SK-MEL-5 (cell line): ENCODE data around the gene KIAA1210. TPM values are rescaled to one million over a fixed set of nuclear protein-coding genes. Genes with fewer than 3 reads are reported as not detected.
A peak's percentile ranks its signal among the peaks of the same experiment; 100 is the strongest.

Experiments
- DNase-seq: peaks from one replicate; pipeline ENCODE4 v3.0.0-alpha.2; 2016; ENCODE audit warnings: low read depth, low spot score
- in situ Hi-C: cut with HindIII; loops from 2 replicates; pipeline ENCODE4 v1.10.0; 2016; ENCODE audit warnings: low sequenced_read_pairs, high pct_unique_total_duplicates, low pct_unique_long_range_greater_than_20kb
- polyA plus RNA-seq, 2 experiments: library from polyadenylated mRNA; depleted of rRNA; stranded (reverse); fragments of >200 nt; gene quantifications; 2 replicates each; pipeline ENCODE4 v1.2.3, GENCODE V29; 2015
- total RNA-seq: library from RNA; depleted of rRNA; stranded (reverse); fragments of >200 nt; shearing (Covaris generic); gene quantifications from 2 replicates; pipeline ENCODE4 v1.2.3, GENCODE V29; 2014; rRNA removed

The KIAA1210 gene
- total RNA-seq: 0.05 and 0.08 TPM in 2 replicates
- polyA plus RNA-seq (2015; cell fraction: cytosol; rRNA removed): 0.02 and 0.04 TPM in 2 replicates
- polyA plus RNA-seq (2015; cell fraction: nucleus; rRNA removed): 0.07 TPM in 1 of 2 replicates, not detected in the other

- in situ Hi-C loops: no loop called here
- DNase-seq: no peak
These were observed at the start of gene KIAA1210 for GRCh38 chrX:119127650-119128049. KIAA1210 (minus strand) TSS chrX:119127812; CDS start chrX:119123642, 4,170 bp downstream.

- DNase-seq: no peak
- in situ Hi-C loops: no loop called here
These were observed 49.7 kb upstream of the KIAA1210 start for GRCh38 chrX:119177278-119177677.

DNA sequence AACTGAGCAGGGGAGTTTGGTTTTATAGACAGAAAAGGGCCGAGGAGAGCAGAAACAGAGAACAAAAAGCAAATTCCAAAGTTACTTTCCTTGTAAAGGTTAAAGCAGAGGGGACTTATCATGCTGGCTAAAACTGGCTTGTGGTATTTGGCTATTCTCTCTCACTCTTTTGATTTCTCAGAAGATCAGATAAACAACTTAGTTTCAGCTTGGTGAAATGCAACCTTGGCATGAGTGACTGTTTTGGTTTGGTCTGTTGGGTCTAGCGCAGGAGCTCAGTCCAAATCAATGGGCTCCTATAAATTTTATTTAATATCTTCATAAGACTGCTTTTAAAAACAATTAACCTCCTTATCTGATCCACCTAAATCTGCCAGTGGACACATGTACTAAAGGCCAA is 47.3 kb upstream of the KIAA1210 start:
- DNase-seq: no peak
- in situ Hi-C loops: no loop called here

DNA sequence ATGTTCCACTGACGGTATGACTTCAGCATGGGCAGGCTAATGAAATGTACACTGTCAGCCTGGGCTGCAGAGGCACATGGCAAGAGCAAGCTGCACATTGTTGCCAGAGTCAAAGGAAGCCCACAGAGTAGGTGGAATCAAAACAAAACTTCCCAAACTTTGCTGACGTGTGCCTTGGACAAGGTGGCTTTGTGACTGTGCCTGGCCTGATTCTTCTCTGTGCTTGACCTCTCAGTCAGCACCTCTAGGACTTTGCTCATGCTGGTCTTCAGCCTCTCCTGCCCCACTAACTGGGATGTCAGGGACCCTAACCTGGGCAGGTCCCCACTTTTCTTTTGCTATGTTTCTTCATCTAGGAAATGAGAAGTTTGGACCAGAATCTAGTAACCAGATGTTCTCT is 40.5 kb upstream of the KIAA1210 start:
- in situ Hi-C loops: no loop called here
- no peak for DNase-seq

DNA sequence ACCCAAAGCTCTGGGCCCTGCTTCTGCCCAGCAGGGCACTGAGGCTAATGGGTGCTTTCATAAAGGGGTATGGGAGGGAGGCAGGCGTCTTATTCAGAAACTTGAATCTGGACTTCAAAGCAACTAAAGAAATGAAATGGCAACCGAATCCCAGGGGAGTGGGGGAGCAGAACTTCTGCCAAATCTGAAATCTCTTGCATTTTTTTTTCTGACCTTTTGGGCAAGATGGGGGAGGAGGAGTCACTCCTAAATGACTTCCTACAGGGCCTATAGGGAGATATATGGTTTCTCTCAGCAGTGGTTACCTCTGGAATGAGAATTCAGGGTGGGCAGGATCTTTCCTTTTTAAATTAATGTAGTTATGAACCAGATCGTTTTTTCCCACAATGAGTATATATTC is 30.6 kb upstream of the KIAA1210 start:
- DNase-seq: peak; percentile 25
- in situ Hi-C loops: no loop called here

DNA sequence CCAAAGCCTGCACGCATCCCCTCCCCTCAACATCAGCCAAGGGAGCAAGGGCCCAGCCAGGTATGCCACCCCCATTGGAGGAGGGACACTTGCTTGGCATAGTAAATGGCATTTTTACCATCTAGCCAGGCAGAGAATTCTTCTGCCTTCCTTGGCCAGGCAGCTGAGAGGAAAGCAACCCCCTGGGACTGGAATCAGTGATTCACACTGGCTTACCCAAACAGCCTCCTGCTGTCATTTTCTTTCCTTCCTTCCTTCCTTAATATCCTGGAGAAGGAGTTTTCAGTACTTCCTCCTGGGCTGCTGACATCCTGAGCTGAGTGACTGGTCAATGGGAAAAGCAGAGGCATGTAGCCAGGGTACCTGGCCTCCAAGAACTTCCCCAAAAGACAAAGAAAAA is 28.6 kb upstream of the KIAA1210 start:
- no peak for DNase-seq
- in situ Hi-C loops: no loop called here

DNA sequence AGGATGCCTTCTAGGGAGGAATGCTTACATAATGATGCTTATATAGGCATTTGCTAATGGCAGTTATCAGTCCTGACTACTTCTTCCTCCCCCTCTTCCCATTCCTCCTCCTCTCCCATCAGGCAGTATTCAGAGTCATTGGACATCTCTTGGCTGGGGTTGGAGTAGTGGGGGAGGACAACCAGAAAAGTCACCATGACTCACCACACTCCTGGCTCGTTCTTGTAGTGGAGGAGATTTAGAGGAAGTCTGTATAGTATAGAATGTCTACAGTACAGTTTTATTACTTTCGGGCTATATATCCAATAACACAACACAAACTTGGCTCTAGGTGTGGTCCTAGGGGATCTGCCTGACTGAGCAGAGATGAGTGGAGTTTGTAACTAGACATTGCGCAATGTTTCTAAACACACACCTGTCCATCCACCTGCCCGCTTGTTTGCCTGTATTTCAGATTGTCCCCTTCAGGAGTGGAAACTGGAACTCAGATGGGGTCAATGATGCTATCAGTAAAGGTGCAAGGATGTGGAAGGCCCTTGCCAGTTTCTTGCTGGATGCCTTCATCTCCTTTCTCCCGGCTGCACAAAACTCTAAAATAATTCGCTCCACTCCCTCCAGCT is 27.9 kb upstream of the KIAA1210 start:
- in situ Hi-C loops: no loop called here
- no peak for DNase-seq

- DNase-seq: no peak
- in situ Hi-C loops: no loop called here
These were observed 23.4 kb upstream of the KIAA1210 start for GRCh38 chrX:119151051-119151380.

GRCh38 chrX:119150163-119151050 is 22.8 kb upstream of the KIAA1210 start:
- in situ Hi-C loops: no loop called here
- no peak for DNase-seq

- in situ Hi-C loops: no loop called here
- DNase-seq: no peak
These were observed 19.9 kb upstream of the KIAA1210 start for GRCh38 chrX:119147486-119147885.

DNA sequence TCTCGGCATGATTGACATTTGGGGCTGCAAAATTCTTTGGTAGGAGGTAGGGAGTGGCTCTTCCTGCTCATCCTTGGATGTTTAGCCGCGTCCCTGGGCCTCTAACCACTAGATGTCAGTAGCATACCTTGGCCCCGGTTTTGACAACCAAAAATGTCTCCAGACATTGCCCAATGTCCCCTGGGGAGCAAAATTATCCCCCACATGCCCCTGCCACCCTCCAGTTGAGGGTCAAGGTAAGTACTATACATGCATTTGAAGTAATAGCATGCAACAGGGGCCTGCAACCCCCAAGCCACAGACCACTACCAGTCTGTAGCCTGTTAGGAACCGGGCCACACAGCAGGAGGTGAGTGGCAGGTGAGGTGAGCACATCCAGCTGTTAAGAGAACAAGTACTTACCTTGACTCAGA is 17.6 kb upstream of the KIAA1210 start:
- DNase-seq: peak; percentile 35
- in situ Hi-C loops: no loop called here

DNA sequence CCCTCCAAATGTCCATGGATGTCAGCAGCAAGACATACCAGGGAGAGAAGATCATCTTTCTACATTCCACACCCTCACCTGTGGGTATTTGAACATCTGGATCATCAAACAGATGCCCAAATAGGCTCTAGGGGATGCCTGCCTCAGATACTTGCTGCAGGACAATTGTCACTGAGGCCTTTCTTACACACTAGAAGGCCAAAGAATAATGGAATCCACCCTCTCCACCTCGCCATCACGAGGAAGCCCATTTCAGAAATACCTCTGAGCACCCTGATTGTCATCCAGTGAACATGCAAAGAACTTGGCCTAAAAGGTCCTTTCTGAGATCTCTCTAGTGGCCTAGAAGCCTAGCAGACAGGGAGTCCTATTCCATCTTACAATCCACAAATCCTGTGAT is 6.9 kb upstream of the KIAA1210 start:
- no peak for DNase-seq
- in situ Hi-C loops: no loop called here

GRCh38 chrX:119132961-119133360 is 5.3 kb upstream of the KIAA1210 start:
- in situ Hi-C loops: no loop called here
- no peak for DNase-seq

GRCh38 chrX:119132316-119132715 is 4.7 kb upstream of the KIAA1210 start:
- in situ Hi-C loops: no loop called here
- no peak for DNase-seq

GRCh38 chrX:119130911-119131310 is 3.3 kb upstream of the KIAA1210 start:
- in situ Hi-C loops: no loop called here
- no peak for DNase-seq

DNA sequence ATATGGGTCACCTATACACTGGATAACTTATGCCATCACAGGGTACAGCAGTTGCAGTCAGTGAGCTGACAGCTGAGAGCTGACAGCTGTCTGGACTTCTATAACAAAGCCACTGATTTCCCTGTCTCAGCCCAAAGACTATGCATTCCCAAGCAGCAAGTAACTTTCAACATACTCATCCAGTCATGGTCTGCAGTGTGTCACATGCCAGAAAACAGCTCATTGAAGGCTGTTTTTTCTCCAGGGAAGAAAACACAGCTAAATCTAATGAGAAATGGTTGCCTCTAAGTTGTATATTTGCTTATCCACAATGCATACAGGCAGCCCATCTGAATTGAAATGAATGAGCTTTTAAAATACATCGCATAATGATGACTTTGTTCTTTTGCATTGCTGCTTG is 6.3 kb downstream of the KIAA1210 start:
- in situ Hi-C loops: no loop called here
- peak; percentile 60 for DNase-seq

- in situ Hi-C loops: no loop called here
- peak; percentile 71 for DNase-seq
These were observed 8.7 kb downstream of the KIAA1210 start for GRCh38 chrX:119118780-119119395.

GRCh38 chrX:119107206-119107605 is 20.4 kb downstream of the KIAA1210 start:
- no peak for DNase-seq
- in situ Hi-C loops: no loop called here
